D721Med (cell line): ENCODE measurements around the gene SNRPA.
"Not testable (repeated sequence)": the region's sequence is repeated elsewhere in the genome, so short reads cannot be mapped to it uniquely, and the experiment has no call there.

Experiments used
- DNase-seq: peaks from one replicate; pipeline ENCODE4 v3.0.0; 2011; ENCODE audit warnings: low spot score; ENCODE audit not compliant: insufficient read length
- FAIRE-seq: peaks from 2 replicates; lab custom pipeline; 2011; peaks lifted over from hg19 to GRCh38; lab: Jason Lieb, UNC
- CTCF ChIP-seq: IDR thresholded peaks from 2 replicates; pipeline ENCODE4 v1.5.1; 2012; ENCODE audit warnings: mild to moderate bottlenecking, control low read depth; ENCODE audit not compliant: insufficient read depth; ENCODE audit errors: missing control alignments

The SNRPA gene

DNA sequence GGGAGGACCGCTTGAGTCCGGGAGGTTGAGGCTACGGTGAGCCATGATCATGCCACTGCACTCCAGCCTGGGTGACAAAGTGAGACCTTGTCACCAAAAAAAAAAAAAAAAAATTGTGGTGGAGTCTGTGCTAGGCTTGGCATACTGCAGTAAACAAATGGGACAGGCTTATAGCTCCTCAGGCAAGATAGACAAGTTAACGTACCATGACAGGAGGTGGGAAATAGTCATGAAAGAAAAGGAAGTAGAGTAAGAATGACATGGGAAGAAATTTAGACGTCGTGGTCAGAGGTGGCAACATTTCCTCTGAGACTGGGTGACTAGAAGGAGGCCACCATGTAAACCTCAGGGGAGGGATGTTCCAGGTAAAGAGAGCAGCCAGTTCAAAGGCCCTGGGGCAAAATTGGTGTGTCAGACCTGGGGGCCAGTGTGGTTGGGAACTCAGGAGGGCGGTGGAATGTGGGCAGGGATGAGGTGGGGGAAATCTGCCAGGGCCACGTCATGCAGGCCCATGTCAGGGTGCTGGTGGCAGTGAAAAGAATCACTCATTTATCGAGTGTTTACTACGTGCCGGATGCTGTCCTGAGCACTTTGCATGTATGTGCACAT lies 5.6 kb downstream of the SNRPA start:
- TF ChIP-seq CTCF = no peak
- DNase-seq (no peak), FAIRE-seq (no peak)

- no peak for TF ChIP-seq CTCF
- DNase-seq (no peak), FAIRE-seq (no peak)
Measured at GRCh38 chr19:40758491-40758890, 7.5 kb downstream of the SNRPA start.

DNA sequence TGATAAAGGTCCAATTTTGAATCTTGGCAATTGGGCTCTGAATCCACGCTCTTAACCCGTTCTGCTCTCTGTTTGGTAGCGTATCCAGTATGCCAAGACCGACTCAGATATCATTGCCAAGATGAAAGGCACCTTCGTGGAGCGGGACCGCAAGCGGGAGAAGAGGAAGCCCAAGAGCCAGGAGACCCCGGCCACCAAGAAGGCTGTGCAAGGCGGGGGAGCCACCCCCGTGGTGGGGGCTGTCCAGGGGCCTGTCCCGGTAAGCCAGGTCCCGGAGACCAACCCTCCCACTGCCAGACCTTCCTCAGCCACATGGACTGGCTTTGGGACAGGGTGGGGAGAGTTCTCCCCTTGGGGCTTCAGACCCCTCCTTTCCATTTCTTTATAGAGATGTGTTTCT lies 8.3 kb downstream of the SNRPA start:
- FAIRE-seq (no peak), DNase-seq (no peak)
- no peak for TF ChIP-seq CTCF

DNA sequence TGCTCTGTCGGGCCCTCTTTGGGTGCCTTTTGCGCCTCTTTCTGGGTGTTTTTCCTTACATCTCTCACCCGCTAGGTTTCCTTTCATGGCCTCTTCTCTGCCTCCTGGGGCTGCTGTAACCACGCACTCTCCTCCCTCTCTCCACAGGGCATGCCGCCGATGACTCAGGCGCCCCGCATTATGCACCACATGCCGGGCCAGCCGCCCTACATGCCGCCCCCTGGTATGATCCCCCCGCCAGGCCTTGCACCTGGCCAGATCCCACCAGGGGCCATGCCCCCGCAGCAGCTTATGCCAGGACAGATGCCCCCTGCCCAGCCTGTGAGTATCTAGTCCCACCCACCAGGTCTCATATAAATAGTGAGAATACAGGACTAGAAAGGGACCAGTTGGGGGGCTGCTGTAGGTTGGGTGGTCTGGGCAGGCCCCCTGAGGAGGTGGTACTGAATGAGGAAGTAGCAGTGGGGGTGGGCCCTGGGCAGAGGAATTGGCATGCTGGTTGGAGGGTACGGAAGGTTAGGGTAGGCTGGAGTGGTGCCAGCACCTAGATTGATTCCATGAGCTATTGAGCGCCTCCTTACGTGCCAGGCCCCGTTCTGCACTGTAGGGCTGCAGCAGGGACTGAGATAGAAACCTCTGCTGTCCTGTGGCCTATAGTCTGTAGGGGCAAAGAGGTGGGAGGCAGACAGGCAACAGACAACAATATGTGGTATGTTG lies 11.9 kb downstream of the SNRPA start:
- FAIRE-seq (no peak), DNase-seq (no peak)
- TF ChIP-seq CTCF = no peak

GRCh38 chr19:40763526-40763925 lies 12.5 kb downstream of the SNRPA start:
- DNase-seq = no peak
- no peak for FAIRE-seq
- TF ChIP-seq CTCF = no peak

- FAIRE-seq = no peak
- TF ChIP-seq CTCF = no peak
Measured at GRCh38 chr19:40763963-40764362, 13.0 kb downstream of the SNRPA start.

GRCh38 chr19:40766385-40766784 lies 15.4 kb downstream of the SNRPA start:
- DNase-seq, FAIRE-seq: not testable (repeated sequence)

More at GRCh38 chr19:40763963-40764362, 13.0 kb downstream of the SNRPA start:
- no peak for DNase-seq
